ENCODE measurements around the gene CHAF1A. TPM values are rescaled to one million over a fixed set of nuclear protein-coding genes. Genes with fewer than 3 reads are reported as not detected.
A peak's percentile ranks its signal among the peaks of the same experiment; 100 is the strongest.

The CHAF1A gene
- total and polyA plus RNA-seq, 2 experiments from 2014 or later, result 113 to 125 TPM

GRCh38 chr19:4376671-4376990, 25.8 kb upstream of the CHAF1A start:
- H3K4me2 ChIP-seq, result peak overlapping the region; percentile 54; the same call in 1 of the 2 replicates
- Mint-ChIP-seq H3K9me3 (no peaks in the 10 kb centered on the region), H3K27me3 (ENCODE audit: insufficient read depth, low read depth, poor library complexity) (peaks cover 26% of the 10 kb centered on the region), H3K36me3 (ENCODE audit: low read depth) (no peaks in the 10 kb centered on the region), H3K4me3 (peak overlapping the region; percentile 17; the same call in 1 of the 3 replicates), H3K27ac (peak overlapping the region; percentile 92), H3K4me1 (peaks cover 48% of the 10 kb centered on the region)
- H3K27ac ChIP-seq (ENCODE audit: low read depth), result peak overlapping the region; percentile 85
- H3K4me1 ChIP-seq (ENCODE audit: insufficient read depth), result peaks cover 29% of the 10 kb centered on the region
- no peaks in the 10 kb centered on the region for H3K9me2 ChIP-seq (ENCODE audit: insufficient read depth)
- 0 out of 2 replicates have a peak, but pooled peaks cover 13% of the 10 kb centered on the region for H3F3A ChIP-seq (replicated peaks; ENCODE audit: low read depth)
- no peak overlapping the region for H3K4me3 ChIP-seq
- no peaks in the 10 kb centered on the region for H3K36me3 ChIP-seq (ENCODE audit: insufficient read depth)
- ATAC-seq (peak; percentile 4), DNase-seq (ENCODE audit: low spot score) (peak; percentile 57)
- peaks cover 81% of the 10 kb centered on the region for H3K79me2 ChIP-seq (replicated peaks; ENCODE audit: insufficient read depth)
- peaks cover 27% of the 10 kb centered on the region; the same call in 1 of the 2 replicates for H4K20me1 ChIP-seq (replicated peaks; ENCODE audit: insufficient read depth)
- H2AFZ ChIP-seq, result no peak overlapping the region
- H3K27me3 ChIP-seq (ENCODE audit: insufficient read depth), result no peaks in the 10 kb centered on the region
- TF ChIP-seq ETS1 (IDR thresholded peaks at IDR 0.05) (no peak), ZNF331 (CRISPR knock-in tag; IDR thresholded peaks at IDR 0.05; ENCODE audit: low read depth) (no peak), EZH2phosphoT487 (IDR thresholded peaks at IDR 0.05; ENCODE audit: unreplicated experiment) (no peak), CTCF (conservative IDR thresholded peaks at IDR 0.05; ENCODE audit: low read depth in 2 of 2) (no peak), ZNF114 (CRISPR knock-in tag; IDR thresholded peaks at IDR 0.05) (no peak), REST (IDR thresholded peaks at IDR 0.05; ENCODE audit: unreplicated experiment) (no peak), POLR2AphosphoS5 (IDR thresholded peaks at IDR 0.05; ENCODE audit: low read depth) (no peak), CREB1 (CRISPR knock-in tag; IDR thresholded peaks at IDR 0.05; ENCODE audit: low read depth) (no peak), ZNF462 (CRISPR knock-in tag; IDR thresholded peaks at IDR 0.05) (no peak)

Measured in GM23338 (cell line).